22Rv1 (cell line): ENCODE measurements around the gene ADAMTS9.

Source experiments
- CTCF ChIP-seq: fragments of 450-650 bp; IDR thresholded peaks from 2 replicates; pipeline ENCODE4 v1.5.1; 2017; ENCODE audit warnings: mild to moderate bottlenecking
- ZFX ChIP-seq: fragments of 450-650 bp; IDR thresholded peaks from 2 replicates; pipeline ENCODE4 v1.6.1; 2017; ENCODE audit warnings: antibody characterized with exemption, borderline replicate concordance

GRCh38 chr3:64505419-64505818 lies 182.4 kb downstream of the ADAMTS9 start:
- TF ChIP-seq CTCF (no peak), ZFX (no peak)
